Activated CD4-positive, CD25-positive, alpha-beta regulatory T cell treated with anti-CD3 and anti-CD28 coated beads, Interleukin-2, amount 50 U/mL, for 24 hours (primary cell): Measurements from ENCODE around the gene NPIPA3.
"Not testable (repeated sequence)": the region's sequence is repeated elsewhere in the genome, so short reads cannot be mapped to it uniquely, and the experiment has no call there.

Experiments
- ATAC-seq, 2 donors: fragments of 150-1000 bp; cut with Tn5 transposase; one replicate each; pipeline ENCODE4 v1.10.0; 2021; ENCODE audit warnings: mild to moderate bottlenecking in 1 of 2, moderate library complexity in 1 of 2

The NPIPA3 gene

GRCh38 chr16:14742273-14743128 lies 39.3 kb downstream of the NPIPA3 start, which contains the start of gene NPIPA2:
Gene NPIPA2 (plus strand): TSS chr16:14742533. CDS start chr16:14748066, 5,533 bp downstream.
- ATAC-seq: peak; percentile 99

DNA sequence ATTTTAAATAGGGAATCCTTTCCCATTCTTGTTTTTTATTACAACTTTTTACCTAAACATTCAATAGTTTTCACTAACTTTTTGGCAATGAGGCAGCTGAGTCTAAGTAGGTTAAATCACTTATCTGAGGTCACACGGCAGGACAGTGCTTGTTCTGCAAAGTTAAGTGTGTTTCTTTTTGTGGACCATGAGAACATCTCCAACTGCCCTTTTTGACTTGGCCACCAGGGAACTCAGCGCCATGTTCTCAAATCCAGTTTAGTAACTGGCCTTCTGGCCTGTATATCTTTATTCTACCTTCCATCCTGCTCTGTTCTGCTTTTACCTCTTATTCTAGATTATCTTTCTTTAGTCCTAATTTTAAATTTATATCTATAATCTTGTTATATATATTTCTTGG lies 70.4 kb downstream of the NPIPA3 start:
- ATAC-seq: not testable (repeated sequence)

DNA sequence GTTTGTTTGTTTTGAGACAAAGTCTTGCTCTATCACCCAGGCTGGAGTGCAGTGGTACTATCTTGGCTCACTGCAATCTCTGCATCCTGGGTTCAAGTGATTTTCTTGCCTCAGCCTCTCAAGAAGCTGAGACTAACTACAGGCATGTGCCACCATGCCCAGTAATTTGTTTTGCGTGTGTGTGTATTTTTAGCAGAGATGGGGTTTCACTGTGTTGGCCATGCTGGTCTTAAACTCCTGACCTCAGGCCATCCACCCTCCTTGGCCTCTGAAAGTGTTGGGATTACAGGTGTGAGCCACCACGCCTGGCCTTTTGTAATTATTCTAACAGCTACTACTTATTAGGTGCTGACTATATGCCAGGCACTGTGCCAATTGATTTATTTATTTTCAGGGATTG lies 72.4 kb downstream of the NPIPA3 start:
- not testable (repeated sequence) for ATAC-seq
